GM18517 (cell line): ENCODE data around the gene KLRF1.

Experiments
- ATAC-seq: cut with Tn5 transposase; IDR thresholded peaks from one replicate; pipeline ENCODE4 v1.9.1; 2021; ENCODE audit warnings: mild to moderate bottlenecking, moderate library complexity; ENCODE audit not compliant: unreplicated experiment

KLRF1 gene, protein sequence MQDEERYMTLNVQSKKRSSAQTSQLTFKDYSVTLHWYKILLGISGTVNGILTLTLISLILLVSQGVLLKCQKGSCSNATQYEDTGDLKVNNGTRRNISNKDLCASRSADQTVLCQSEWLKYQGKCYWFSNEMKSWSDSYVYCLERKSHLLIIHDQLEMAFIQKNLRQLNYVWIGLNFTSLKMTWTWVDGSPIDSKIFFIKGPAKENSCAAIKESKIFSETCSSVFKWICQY

DNA sequence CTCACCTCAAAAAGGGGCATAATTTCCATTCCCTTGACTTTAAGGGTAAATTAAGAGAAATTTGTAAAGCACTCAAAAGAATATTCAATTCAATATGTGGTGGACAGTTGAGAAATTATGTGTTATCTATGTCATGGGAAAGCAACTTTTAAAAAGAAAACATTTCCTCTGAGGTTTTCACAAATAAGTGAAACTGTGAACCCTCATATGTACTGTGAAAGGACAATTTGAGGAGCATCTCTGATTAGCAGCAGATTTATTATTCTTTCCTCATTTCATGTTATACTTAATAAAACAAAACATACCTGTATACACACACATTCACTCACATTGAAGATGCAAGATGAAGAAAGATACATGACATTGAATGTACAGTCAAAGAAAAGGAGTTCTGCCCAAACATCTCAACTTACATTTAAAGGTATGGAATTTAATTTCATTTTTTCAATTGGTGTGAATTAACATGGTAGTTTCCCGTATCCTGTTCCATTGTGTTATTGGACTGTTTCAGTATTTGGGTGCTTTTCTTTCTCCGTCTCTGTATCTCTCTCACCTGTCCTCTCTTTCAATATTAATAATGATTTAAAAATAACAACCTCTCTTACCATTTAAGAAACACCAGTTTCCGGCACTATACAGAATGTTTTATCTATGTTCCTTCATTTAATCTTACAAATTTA is at the start of gene KLRF1:
Gene KLRF1, plus strand, starts transcription at position 273 of the 680 bp plus-strand sequence. Its CDS starts 64 bp downstream, at position 337.
- no peak for ATAC-seq

DNA sequence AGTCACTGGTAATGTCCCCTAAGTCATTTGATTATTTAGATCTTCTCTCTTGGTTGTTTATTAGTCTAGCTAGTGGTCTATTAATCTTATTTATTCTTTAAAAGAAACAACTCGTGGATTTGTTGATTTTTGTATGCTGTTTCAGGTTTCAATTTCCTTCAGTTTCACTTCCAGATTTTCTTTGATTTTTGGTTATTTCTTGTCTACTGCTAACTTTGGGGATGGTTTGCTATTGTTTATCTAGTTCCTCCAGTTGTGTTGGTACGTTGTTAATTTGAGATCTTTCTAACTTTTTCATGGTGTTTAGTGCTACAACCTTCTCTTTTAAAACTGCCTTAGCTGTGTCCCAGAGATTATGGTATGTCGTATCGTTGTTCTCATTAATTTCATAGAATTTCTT is 48.1 kb upstream of the KLRF1 start:
- ATAC-seq: no peak

- ATAC-seq: no peak
Measured at GRCh38 chr12:9781360-9781759, 45.9 kb upstream of the KLRF1 start.

DNA sequence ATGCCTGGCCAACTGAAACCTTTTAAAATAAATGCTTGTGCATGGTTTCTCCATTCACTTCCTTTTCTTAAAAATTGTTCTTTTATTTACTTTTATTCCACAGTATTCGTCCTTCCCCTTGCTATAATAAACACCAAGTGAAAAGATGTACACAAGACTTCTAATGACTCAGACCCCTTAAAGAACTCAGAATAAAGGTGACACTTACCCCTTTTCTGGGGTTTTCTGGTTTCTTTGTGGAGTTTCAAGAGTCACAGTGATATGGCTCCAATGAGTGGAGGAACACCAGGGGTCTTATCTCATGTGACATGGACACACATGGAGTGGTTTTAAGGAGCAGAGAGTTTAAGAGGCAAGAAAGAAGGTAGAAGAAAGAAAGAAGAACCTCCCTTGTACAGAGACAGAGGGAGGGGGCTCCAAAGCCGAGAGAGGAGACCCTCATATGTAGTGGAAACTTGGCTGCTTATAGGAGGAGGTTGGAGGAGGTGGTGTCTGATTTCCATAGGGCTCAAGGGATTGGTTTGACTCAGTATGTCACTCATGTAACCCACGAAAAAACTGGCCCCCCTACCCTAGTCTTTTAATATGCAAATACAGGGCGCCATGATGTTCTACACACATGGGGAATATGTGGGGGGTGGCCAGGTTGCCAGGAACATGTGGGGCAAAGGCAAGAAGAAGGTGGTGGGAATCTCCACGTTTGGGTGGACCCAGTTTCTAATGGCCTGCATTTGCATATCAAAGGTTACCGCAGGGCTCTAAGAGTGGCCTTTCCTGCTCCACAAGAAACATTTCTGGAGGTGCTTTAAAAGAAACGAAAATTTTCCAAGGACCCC is 44.5 kb upstream of the KLRF1 start:
- ATAC-seq: no peak

GRCh38 chr12:9784326-9784725 is 43.0 kb upstream of the KLRF1 start:
- ATAC-seq: no peak

GRCh38 chr12:9784816-9785215 is 42.5 kb upstream of the KLRF1 start:
- ATAC-seq: no peak

DNA sequence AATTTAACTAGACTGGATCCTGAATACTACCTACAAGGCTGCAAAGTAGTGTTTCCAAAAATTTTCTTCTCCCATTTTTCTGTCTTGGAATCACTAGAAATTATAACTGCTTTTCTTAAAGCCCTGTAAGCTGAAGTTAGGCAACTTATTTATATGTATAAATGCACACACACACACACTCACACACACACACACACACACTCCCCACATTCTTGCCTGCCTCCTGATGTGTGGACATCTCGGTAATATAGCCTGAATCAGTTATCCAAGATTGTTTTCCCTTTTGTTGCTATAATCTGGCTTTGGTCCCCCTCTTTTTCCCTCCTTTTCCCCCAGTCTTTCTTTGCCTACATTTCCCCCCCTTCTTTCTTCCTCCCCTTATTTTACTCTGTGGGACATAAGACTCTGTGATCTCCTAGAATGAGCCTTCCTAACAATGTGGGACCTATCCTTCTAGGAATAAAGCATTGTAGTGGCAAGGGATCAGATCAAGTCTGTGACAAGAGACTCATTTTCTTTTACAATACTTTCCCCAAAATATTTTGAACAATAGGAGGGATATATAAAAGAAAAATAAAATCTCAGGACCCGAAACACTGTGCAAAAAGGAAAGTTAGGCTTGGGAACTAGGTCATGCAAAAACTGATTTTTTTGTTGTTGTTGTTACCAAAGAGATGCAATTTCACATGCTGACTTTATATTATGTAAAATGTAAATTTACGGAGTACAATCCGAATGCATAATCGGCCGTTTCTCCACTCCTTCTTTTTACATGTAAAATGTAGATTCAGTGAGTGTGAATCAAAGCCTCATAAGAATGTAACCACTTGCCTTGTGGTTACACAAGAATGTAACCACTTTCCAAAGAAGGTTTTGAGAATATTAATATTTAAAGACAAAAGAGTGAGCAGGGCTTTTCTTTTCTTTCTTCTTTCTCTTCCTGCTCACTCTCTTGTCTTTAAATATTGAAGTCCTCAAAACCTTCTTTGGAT is 40.3 kb upstream of the KLRF1 start:
- ATAC-seq: no peak

DNA sequence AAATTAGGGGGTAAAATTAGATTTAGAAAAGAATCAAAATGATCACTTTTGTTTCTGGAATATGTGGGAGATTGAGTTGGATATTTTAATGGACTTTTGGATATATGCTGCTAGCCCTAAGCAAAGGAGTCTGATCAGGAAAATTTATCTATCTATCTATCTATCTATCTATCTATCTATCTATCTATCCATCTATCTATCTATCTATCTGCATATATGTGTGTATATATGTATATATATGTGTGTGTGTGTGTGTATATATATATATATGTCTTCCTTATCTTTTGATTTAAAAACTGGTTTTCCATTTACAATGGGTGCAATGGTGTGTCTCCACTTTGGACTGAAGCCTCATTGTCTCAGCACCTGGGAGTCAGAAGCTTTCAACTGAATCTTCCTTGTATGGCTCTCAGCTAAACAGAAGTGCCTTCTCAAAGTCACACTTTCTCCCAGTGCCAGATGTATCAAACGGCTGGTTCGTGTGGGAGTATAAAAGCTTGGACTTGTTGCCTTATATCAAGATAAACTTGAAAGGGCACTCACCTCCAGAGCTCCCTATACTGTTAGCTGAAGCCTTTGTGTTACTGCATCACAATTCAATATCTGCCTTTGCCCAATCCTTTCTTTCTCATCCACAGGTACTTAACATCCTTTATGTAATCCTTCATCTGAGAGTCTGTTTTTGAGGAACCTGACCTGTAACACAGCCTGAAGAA is 34.9 kb upstream of the KLRF1 start:
- ATAC-seq: no peak

DNA sequence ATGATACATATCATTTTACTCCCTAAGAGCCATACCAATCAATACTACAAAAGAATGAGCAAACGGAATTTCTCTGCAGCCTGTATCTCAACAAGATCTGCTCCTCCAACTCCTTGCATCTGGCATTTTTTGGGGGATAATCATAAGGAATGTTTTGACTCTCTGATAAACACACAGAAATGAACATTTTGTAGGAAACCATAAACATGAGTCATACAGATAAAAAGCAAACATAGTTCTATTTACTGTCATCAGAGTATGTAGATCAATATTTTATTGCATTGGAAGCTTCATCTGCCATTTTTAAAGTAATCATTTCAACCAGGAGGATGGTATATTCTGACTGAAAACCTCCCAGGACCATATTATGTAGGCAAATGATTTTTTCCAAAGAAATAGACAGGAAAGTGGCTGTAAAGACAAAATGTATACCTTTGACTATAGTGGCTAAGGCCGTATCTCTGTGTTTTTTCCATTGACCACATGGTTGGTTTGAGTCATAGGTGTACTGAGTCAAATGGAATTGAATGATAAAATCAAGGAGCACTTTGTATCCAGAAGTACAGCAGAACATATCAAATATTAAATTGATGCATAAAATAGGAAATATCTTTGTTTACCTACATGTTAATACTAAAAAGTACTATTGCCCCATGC is 34.2 kb upstream of the KLRF1 start:
- ATAC-seq: no peak

GRCh38 chr12:9793779-9794395 is 33.4 kb upstream of the KLRF1 start:
- no peak for ATAC-seq

DNA sequence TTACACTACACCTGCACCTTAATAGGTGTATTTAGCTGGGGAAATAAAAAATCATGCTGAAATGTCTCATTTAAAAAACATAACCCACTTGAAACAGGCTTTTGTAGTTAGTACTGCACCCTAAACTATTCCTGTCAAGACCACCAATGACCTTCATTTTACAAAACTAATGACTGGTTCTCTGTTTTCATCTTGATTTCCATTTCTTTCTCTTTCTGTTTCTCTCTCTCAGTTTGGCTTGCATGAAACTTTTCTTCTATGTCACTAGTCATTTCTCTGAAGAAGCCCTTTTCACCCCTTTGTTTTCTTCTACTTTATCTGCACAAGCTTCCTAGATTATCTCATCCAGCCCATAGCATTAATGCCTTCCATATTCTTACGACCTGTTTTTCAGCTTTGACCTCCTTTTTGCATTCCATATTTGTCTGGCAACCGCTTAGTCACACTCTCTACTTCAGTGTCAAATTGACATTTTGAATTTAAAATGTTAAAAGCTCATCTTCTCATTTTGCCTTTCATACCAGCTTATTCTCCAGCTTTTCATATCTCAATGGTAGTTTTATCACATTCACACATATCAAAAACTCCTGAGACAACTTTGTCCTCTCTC is 32.7 kb upstream of the KLRF1 start:
- peak; percentile 60 for ATAC-seq

- ATAC-seq: no peak
Measured at GRCh38 chr12:9795945-9796344, 31.3 kb upstream of the KLRF1 start.

DNA sequence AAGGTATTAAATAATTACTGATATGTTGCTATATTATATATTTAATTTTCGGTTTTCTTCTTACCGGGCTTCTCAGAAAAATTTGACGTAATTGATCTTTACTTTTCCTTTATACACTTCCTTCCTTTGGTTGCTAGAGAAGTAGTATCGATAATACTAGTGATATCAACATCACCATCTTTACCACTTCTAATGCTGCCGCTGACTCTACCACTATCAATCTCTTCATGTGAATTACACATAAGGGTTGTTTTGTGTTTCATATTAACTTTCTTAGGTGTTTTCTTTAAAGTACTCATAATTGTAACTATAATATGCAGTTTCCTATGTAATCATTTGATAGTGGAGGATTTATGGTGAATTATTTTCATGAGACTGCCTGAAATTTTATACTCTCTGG is 30.9 kb upstream of the KLRF1 start:
- ATAC-seq: no peak

- no peak for ATAC-seq
Measured at GRCh38 chr12:9796971-9797370, 30.3 kb upstream of the KLRF1 start.

DNA sequence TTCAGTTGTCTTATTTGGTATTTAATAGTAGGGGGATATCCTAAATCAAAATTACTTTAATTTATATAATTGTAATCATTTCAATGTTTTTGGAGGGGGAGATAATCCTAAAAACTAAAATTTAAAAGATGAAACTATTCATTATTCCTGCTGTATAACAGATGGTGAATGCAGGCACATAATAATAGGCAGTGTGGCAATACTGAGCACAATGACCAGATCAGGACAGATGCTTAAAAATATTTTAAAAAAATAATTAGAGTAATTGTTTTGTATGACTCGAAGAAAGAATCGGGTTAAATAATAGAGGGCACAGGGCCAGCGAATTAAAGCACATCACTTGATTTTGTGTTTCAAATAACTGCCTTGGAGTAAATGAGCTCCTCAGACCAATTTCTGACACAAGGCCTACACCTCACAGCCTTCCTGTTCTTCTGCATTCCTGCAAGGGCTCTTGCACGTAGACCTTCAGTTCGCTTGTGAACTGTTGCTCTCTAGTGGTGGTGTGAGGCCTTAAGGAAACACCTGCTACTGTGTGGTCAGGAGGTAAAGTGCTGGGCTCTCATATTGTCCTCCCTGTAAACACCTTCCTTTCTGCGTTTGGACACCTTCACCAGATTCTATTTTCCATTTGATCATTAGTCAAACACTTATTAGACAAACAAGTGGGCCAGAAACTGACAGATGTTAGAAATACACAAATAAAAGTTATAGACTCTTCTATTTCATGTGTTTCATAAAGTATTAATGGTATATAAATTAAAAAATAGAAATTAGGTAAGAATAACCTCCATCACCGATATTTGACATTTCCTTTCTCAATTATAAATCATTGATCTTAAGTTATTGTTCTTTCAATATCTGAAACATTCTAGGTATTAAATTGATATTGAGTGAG is 29.3 kb upstream of the KLRF1 start:
- peak; percentile 90 for ATAC-seq

DNA sequence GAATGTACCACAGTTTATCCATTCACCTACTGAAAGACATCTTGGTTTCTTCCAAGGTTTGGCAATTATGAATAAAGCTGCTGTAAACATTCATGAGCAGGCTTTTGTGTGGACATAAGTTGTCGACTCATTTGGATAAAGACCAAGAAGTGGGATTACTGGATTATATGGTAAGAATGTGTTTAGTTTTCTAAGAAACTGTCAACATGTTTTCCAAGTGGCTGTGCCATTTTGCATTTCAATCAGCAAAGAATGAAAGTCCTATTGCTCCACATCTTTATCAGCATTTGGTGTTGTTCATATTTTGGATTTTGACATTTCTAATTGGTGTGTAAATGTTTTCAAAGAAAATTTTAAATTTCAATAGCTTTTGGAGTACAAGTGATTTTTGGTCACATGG is 27.3 kb upstream of the KLRF1 start:
- ATAC-seq: no peak

- ATAC-seq: no peak
Measured at GRCh38 chr12:9805883-9806282, 21.4 kb upstream of the KLRF1 start.

DNA sequence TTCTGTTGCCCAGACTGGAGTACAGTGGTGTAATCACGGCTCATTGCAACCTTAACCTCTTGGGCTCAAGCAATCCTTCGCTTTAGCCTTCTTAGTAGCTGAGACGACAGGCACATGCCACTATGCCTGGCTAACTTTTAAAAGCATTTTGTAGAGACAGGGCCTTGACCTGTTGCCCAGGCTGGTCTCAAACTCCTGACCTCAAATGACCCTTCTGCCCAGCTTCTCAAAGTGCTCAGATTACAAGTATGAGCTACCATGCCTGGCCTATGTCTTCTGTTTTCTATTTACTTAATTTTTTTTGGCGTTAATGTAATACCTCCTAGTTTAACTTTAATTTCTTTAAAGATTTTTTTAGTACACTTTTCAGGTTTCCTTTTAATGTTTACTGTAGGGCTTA is 20.6 kb upstream of the KLRF1 start:
- no peak for ATAC-seq
